HK-2 (cell line): ENCODE measurements around the gene PCDHA5.
"Not testable (repeated sequence)": the region's sequence is repeated elsewhere in the genome, so short reads cannot be mapped to it uniquely, and the experiment has no call there.

ENCODE experiments used
- DNase-seq: peaks from one replicate; pipeline ENCODE4 v3.0.0-alpha.2; 2018; ENCODE audit not compliant: unreplicated experiment

Gene PCDHA5

GRCh38 chr5:140821375-140822280, at the start of gene PCDHA5:
Gene PCDHA5, plus strand, starts transcription at chr5:140821613.
- peak; percentile 16 for DNase-seq

- no peak for DNase-seq
Observed at GRCh38 chr5:140780512-140780911, 40.9 kb upstream of the PCDHA5 start.

- no peak for DNase-seq
Observed at GRCh38 chr5:140785905-140786686, 35.3 kb upstream of the PCDHA5 start, which contains the start of gene PCDHA1. Gene PCDHA1, plus strand, starts transcription at chr5:140786140.

GRCh38 chr5:140787422-140787821, 34.0 kb upstream of the PCDHA5 start:
- DNase-seq = not testable (repeated sequence)

- not testable (repeated sequence) for DNase-seq
Observed at GRCh38 chr5:140787849-140788504, 33.4 kb upstream of the PCDHA5 start.

GRCh38 chr5:140791089-140791488, 30.3 kb upstream of the PCDHA5 start:
- no peak for DNase-seq

GRCh38 chr5:140794595-140795258, 26.7 kb upstream of the PCDHA5 start, which contains the start of gene PCDHA2:
Gene PCDHA2, plus strand, starts transcription at chr5:140794852.
- DNase-seq = no peak

GRCh38 chr5:140795259-140795641, 26.2 kb upstream of the PCDHA5 start:
- DNase-seq = no peak

GRCh38 chr5:140796072-140796717, 25.2 kb upstream of the PCDHA5 start:
- DNase-seq = not testable (repeated sequence)

- DNase-seq = no peak
Observed at GRCh38 chr5:140796718-140797095, 24.7 kb upstream of the PCDHA5 start.

- no peak for DNase-seq
Observed at GRCh38 chr5:140800816-140801493, 20.5 kb upstream of the PCDHA5 start, which contains the start of gene PCDHA3. Gene PCDHA3, plus strand, starts transcription at chr5:140801057.

- no peak for DNase-seq
Observed at GRCh38 chr5:140801494-140801841, 19.9 kb upstream of the PCDHA5 start.

GRCh38 chr5:140802381-140802780, 19.0 kb upstream of the PCDHA5 start:
- not testable (repeated sequence) for DNase-seq

GRCh38 chr5:140802781-140803271, 18.6 kb upstream of the PCDHA5 start:
- DNase-seq = no peak

- no peak for DNase-seq
Observed at GRCh38 chr5:140806834-140807775, 14.3 kb upstream of the PCDHA5 start, which contains the start of gene PCDHA4. Gene PCDHA4, plus strand, starts transcription at chr5:140807068.

GRCh38 chr5:140808241-140808888, 13.0 kb upstream of the PCDHA5 start:
- DNase-seq = not testable (repeated sequence)

GRCh38 chr5:140808889-140809291, 12.5 kb upstream of the PCDHA5 start:
- no peak for DNase-seq

- DNase-seq = no peak
Observed at GRCh38 chr5:140822281-140822629, 842 bp downstream of the PCDHA5 start.

GRCh38 chr5:140822969-140823368, 1.6 kb downstream of the PCDHA5 start:
- DNase-seq = not testable (repeated sequence)
